Measurements from ENCODE around the gene REL.

REL gene

GRCh38 chr2:60867007-60867406, 14.4 kb upstream of the REL start:
- H3K36me3 ChIP-seq (ENCODE audit: insufficient read depth, insufficient read length, low read length), result no peaks in the 10 kb centered on the region
- no peaks in the 10 kb centered on the region for H3K27me3 ChIP-seq (ENCODE audit: insufficient read depth, insufficient read length)
- H3K9me3 ChIP-seq (ENCODE audit: insufficient read depth, low read length), result peaks cover 6% of the 10 kb centered on the region
- no peak overlapping the region for H3K4me3 ChIP-seq (ENCODE audit: insufficient read length, low read depth)
- no peak for DNase-seq (ENCODE audit: low read depth, low spot score)
- H3K9ac ChIP-seq (ENCODE audit: insufficient read length, low read depth), result no peak overlapping the region
- no peak for TF ChIP-seq SUZ12 (IDR thresholded peaks at IDR 0.05; ENCODE audit: extremely low read depth, insufficient read depth, insufficient read length)
- TF ChIP-seq ZNF274 (IDR thresholded peaks at IDR 0.05; ENCODE audit: low read depth, low read length), result no peak
- TF ChIP-seq YY1 (IDR thresholded peaks at IDR 0.05; ENCODE audit: insufficient read depth, insufficient read length), result no peak
- no peaks in the 10 kb centered on the region for H3K4me1 ChIP-seq (ENCODE audit: insufficient read depth, insufficient read length)

- H3K27me3 ChIP-seq (ENCODE audit: insufficient read depth, insufficient read length), result no peaks in the 10 kb centered on the region
- H3K9me3 ChIP-seq (ENCODE audit: insufficient read depth, low read length), result peaks cover 6% of the 10 kb centered on the region
- no peak for TF ChIP-seq ZNF274 (IDR thresholded peaks at IDR 0.05; ENCODE audit: low read depth, low read length)
- TF ChIP-seq YY1 (IDR thresholded peaks at IDR 0.05; ENCODE audit: insufficient read depth, insufficient read length), result no peak
- TF ChIP-seq SUZ12 (IDR thresholded peaks at IDR 0.05; ENCODE audit: extremely low read depth, insufficient read depth, insufficient read length), result no peak
- no peak overlapping the region for H3K9ac ChIP-seq (ENCODE audit: insufficient read length, low read depth)
- DNase-seq (ENCODE audit: low read depth, low spot score), result no peak
- H3K4me1 ChIP-seq (ENCODE audit: insufficient read depth, insufficient read length), result no peaks in the 10 kb centered on the region
- no peaks in the 10 kb centered on the region for H3K36me3 ChIP-seq (ENCODE audit: insufficient read depth, insufficient read length, low read length)
- H3K4me3 ChIP-seq (ENCODE audit: insufficient read length, low read depth), result no peak overlapping the region
Measured at GRCh38 chr2:60867848-60868247, 13.5 kb upstream of the REL start.

- Histone ChIP-seq H3K9me3 (ENCODE audit: insufficient read depth, low read length) (peaks cover 6% of the 10 kb centered on the region), H3K4me1 (ENCODE audit: insufficient read depth, insufficient read length) (no peaks in the 10 kb centered on the region), H3K4me3 (ENCODE audit: insufficient read length, low read depth) (no peak overlapping the region), H3K27me3 (ENCODE audit: insufficient read depth, insufficient read length) (no peaks in the 10 kb centered on the region), H3K36me3 (ENCODE audit: insufficient read depth, insufficient read length, low read length) (no peaks in the 10 kb centered on the region), H3K9ac (ENCODE audit: insufficient read length, low read depth) (no peak overlapping the region)
- no peak for DNase-seq (ENCODE audit: low read depth, low spot score)
- TF ChIP-seq ZNF274 (IDR thresholded peaks at IDR 0.05; ENCODE audit: low read depth, low read length) (no peak), SUZ12 (IDR thresholded peaks at IDR 0.05; ENCODE audit: extremely low read depth, insufficient read depth, insufficient read length) (no peak), YY1 (IDR thresholded peaks at IDR 0.05; ENCODE audit: insufficient read depth, insufficient read length) (no peak)
Measured at GRCh38 chr2:60868589-60869273, 12.6 kb upstream of the REL start.

GRCh38 chr2:60872510-60872928, 8.9 kb upstream of the REL start:
- H3K4me1 ChIP-seq (ENCODE audit: insufficient read depth, insufficient read length), result no peaks in the 10 kb centered on the region
- no peak overlapping the region for H3K9ac ChIP-seq (ENCODE audit: insufficient read length, low read depth)
- H3K36me3 ChIP-seq (ENCODE audit: insufficient read depth, insufficient read length, low read length), result no peaks in the 10 kb centered on the region
- H3K9me3 ChIP-seq (ENCODE audit: insufficient read depth, low read length), result no peaks in the 10 kb centered on the region
- DNase-seq (ENCODE audit: low read depth, low spot score), result no peak
- no peak overlapping the region for H3K4me3 ChIP-seq (ENCODE audit: insufficient read length, low read depth)
- TF ChIP-seq YY1 (IDR thresholded peaks at IDR 0.05; ENCODE audit: insufficient read depth, insufficient read length) (no peak), SUZ12 (IDR thresholded peaks at IDR 0.05; ENCODE audit: extremely low read depth, insufficient read depth, insufficient read length) (no peak), ZNF274 (IDR thresholded peaks at IDR 0.05; ENCODE audit: low read depth, low read length) (no peak)
- H3K27me3 ChIP-seq (ENCODE audit: insufficient read depth, insufficient read length), result no peaks in the 10 kb centered on the region

- Histone ChIP-seq H3K9me3 (ENCODE audit: insufficient read depth, low read length) (no peaks in the 10 kb centered on the region), H3K9ac (ENCODE audit: insufficient read length, low read depth) (no peak overlapping the region), H3K36me3 (ENCODE audit: insufficient read depth, insufficient read length, low read length) (no peaks in the 10 kb centered on the region), H3K4me1 (ENCODE audit: insufficient read depth, insufficient read length) (no peaks in the 10 kb centered on the region), H3K4me3 (ENCODE audit: insufficient read length, low read depth) (no peak overlapping the region), H3K27me3 (ENCODE audit: insufficient read depth, insufficient read length) (no peaks in the 10 kb centered on the region)
- TF ChIP-seq ZNF274 (IDR thresholded peaks at IDR 0.05; ENCODE audit: low read depth, low read length) (no peak), SUZ12 (IDR thresholded peaks at IDR 0.05; ENCODE audit: extremely low read depth, insufficient read depth, insufficient read length) (no peak), YY1 (IDR thresholded peaks at IDR 0.05; ENCODE audit: insufficient read depth, insufficient read length) (no peak)
- DNase-seq (ENCODE audit: low read depth, low spot score), result no peak
Measured at GRCh38 chr2:60873381-60873780, 8.0 kb upstream of the REL start.

GRCh38 chr2:60875520-60875919, 5.9 kb upstream of the REL start:
- Histone ChIP-seq H3K9ac (ENCODE audit: insufficient read length, low read depth) (no peak overlapping the region), H3K36me3 (ENCODE audit: insufficient read depth, insufficient read length, low read length) (no peaks in the 10 kb centered on the region), H3K27me3 (ENCODE audit: insufficient read depth, insufficient read length) (no peaks in the 10 kb centered on the region), H3K4me3 (ENCODE audit: insufficient read length, low read depth) (no peak overlapping the region), H3K4me1 (ENCODE audit: insufficient read depth, insufficient read length) (no peaks in the 10 kb centered on the region), H3K9me3 (ENCODE audit: insufficient read depth, low read length) (no peaks in the 10 kb centered on the region)
- DNase-seq (ENCODE audit: low read depth, low spot score), result no peak
- TF ChIP-seq YY1 (IDR thresholded peaks at IDR 0.05; ENCODE audit: insufficient read depth, insufficient read length) (no peak), SUZ12 (IDR thresholded peaks at IDR 0.05; ENCODE audit: extremely low read depth, insufficient read depth, insufficient read length) (no peak), ZNF274 (IDR thresholded peaks at IDR 0.05; ENCODE audit: low read depth, low read length) (no peak)

- no peaks in the 10 kb centered on the region for H3K4me1 ChIP-seq (ENCODE audit: insufficient read depth, insufficient read length)
- no peaks in the 10 kb centered on the region for H3K27me3 ChIP-seq (ENCODE audit: insufficient read depth, insufficient read length)
- peak overlapping the region; percentile 53 for H3K4me3 ChIP-seq (ENCODE audit: insufficient read length, low read depth)
- H3K9me3 ChIP-seq (ENCODE audit: insufficient read depth, low read length), result no peaks in the 10 kb centered on the region
- no peaks in the 10 kb centered on the region for H3K36me3 ChIP-seq (ENCODE audit: insufficient read depth, insufficient read length, low read length)
- DNase-seq (ENCODE audit: low read depth, low spot score), result no peak
- peak overlapping the region; percentile 68 for H3K9ac ChIP-seq (ENCODE audit: insufficient read length, low read depth)
- no peak for TF ChIP-seq ZNF274 (IDR thresholded peaks at IDR 0.05; ENCODE audit: low read depth, low read length)
- TF ChIP-seq SUZ12 (IDR thresholded peaks at IDR 0.05; ENCODE audit: extremely low read depth, insufficient read depth, insufficient read length), result no peak
- TF ChIP-seq YY1 (IDR thresholded peaks at IDR 0.05; ENCODE audit: insufficient read depth, insufficient read length), result no peak
Measured at GRCh38 chr2:60880643-60881046, 729 bp upstream of the REL start.

Measured in NT2/D1 (cell line).